CD4-positive, alpha-beta memory T cell (primary cell): ENCODE results near the gene NFATC2. TPM values are rescaled to one million over a fixed set of nuclear protein-coding genes. Genes with fewer than 3 reads are reported as not detected.

ENCODE experiments used
- CTCF ChIA-PET: fragments of 350-600 bp; sonication (Branson Sonifier 250); formaldehyde crosslinking; loops from one replicate; lab custom pipeline; 2021; ENCODE audit warnings: inconsistent platforms; ENCODE audit not compliant: partially characterized antibody; lab: Charles Lee
- POLR2A ChIA-PET: fragments of 350-600 bp; sonication (Branson Sonifier 250); formaldehyde crosslinking; loops from one replicate; lab custom pipeline; 2021; ENCODE audit not compliant: partially characterized antibody; lab: Charles Lee
- DNase-seq, 5 donors: peaks; one replicate each; pipeline versions ENCODE4 v3.0.0 to v3.0.0-alpha.2; 2020 to 2022; ENCODE audit warnings: mixed read lengths in 1 of 5
- H3K27ac ChIP-seq: one replicate; pipeline ENCODE4 v1.7.0; 2013; ENCODE audit warnings: low read depth, low read length
- H3K27me3 ChIP-seq: 2 replicates; pipeline ENCODE4 v1.7.0; 2013; ENCODE audit warnings: mild to moderate bottlenecking, low read length, moderate library complexity; ENCODE audit not compliant: insufficient read depth
- H3K36me3 ChIP-seq: 2 replicates; pipeline ENCODE4 v1.7.0; 2013; ENCODE audit warnings: mild to moderate bottlenecking, low read length, moderate library complexity; ENCODE audit not compliant: insufficient read depth
- H3K4me1 ChIP-seq: 2 replicates; pipeline ENCODE4 v1.7.0; 2013; ENCODE audit warnings: mild to moderate bottlenecking, low read length, moderate library complexity; ENCODE audit not compliant: insufficient read depth
- H3K4me3 ChIP-seq, 2 donors: one replicate each; pipeline ENCODE4 v1.7.0; 2013; ENCODE audit warnings: low read length in 2 of 2, mild to moderate bottlenecking in 1 of 2
- H3K9me3 ChIP-seq, 2 donors: one replicate each; pipeline ENCODE4 v1.7.0; 2013; ENCODE audit warnings: low read length in 2 of 2, control low read depth in 1 of 2; ENCODE audit not compliant: control insufficient read depth in 1 of 2
- H3K27ac Mint-ChIP-seq, 7 donors: one replicate each; pipeline ENCODE4 v1.8.0; 2020 to 2021; ENCODE audit warnings: mixed read lengths in 7 of 7, mild to moderate bottlenecking in 6 of 7, inconsistent platforms in 3 of 7, moderate library complexity in 3 of 7
- H3K27me3 Mint-ChIP-seq, 2 donors: one replicate each; pipeline ENCODE4 v1.8.0; 2020 to 2021; ENCODE audit warnings: mixed read lengths in 2 of 2
- H3K36me3 Mint-ChIP-seq, 2 donors: one replicate each; pipeline ENCODE4 v1.8.0; 2020 to 2021; ENCODE audit warnings: mixed read lengths in 2 of 2, inconsistent platforms in 1 of 2, mild to moderate bottlenecking in 1 of 2
- H3K4me1 Mint-ChIP-seq, 4 donors: one replicate each; pipeline ENCODE4 v1.8.0; 2020 to 2021; ENCODE audit warnings: mixed read lengths in 4 of 4, mild to moderate bottlenecking in 1 of 4
- H3K4me3 Mint-ChIP-seq, 8 donors: one replicate each; pipeline ENCODE4 v1.8.0; 2020 to 2021; ENCODE audit warnings: mixed read lengths in 8 of 8, mild to moderate bottlenecking in 7 of 8, moderate library complexity in 6 of 8, inconsistent platforms in 3 of 8
- H3K9me3 Mint-ChIP-seq, 8 donors: one replicate each; pipeline ENCODE4 v1.8.0; 2020 to 2021; ENCODE audit warnings: mixed read lengths in 8 of 8, mild to moderate bottlenecking in 5 of 8, inconsistent platforms in 3 of 8, moderate library complexity in 1 of 8
- intact Hi-C: fragments of 100-400 bp; cut with micrococcal nuclease; formaldehyde crosslinking; loops from one replicate; pipeline ENCODE4 v1.15.1; 2023
- polyA plus RNA-seq, 2 donors: library from polyadenylated mRNA; unstranded; fragments of 300-500 nt; fragmentation: Illumina TruSeq; gene quantifications; one replicate each; pipeline ENCODE4 v1.2.3, GENCODE V29; 2021
- total RNA-seq, 2 experiments: library from RNA; stranded (reverse); gene quantifications; one replicate each; pipeline ENCODE4 v1.2.3, GENCODE V29; 2021

NFATC2 gene
- total and polyA plus RNA-seq, 4 experiments from 2014 or later = 14.0 to 71.6 (median 53.7) TPM

DNA sequence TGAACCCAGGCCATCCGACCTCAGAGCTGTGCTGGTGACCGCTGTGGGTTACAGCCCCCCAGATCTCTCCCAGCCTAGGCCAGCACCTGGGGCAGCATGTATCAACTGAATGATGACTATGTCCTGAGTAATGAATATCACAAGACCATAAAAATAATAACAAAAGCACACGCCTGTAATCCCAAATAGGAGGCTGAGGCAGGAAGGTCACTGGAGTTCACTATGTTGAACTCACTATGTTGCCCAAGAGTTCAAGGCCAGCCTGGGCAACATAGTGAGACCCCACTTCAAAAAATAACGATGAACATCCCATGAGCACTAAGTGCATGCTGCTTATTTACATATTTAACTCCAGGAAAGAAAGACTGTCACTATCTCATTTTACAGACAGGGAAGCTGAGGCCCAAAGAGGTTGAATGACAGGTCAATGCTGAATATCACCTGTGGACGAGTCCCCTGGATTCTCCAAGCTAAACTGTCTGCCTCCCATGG lies 92.3 kb downstream of the NFATC2 start:
- peaks cover 24 to 62% (median 30%) of the 10 kb centered on the region in 4 donors for H3K4me1 Mint-ChIP-seq
- Histone ChIP-seq H3K36me3 (peaks cover 52% of the 10 kb centered on the region), H3K9me3 (no peaks in the 10 kb centered on the region), H3K27ac (no peak overlapping the region), H3K4me1 (peaks cover 6% of the 10 kb centered on the region), H3K4me3 (no peak overlapping the region), H3K27me3 (no peaks in the 10 kb centered on the region)
- no peaks in the 10 kb centered on the region for H3K9me3 Mint-ChIP-seq
- H3K36me3 Mint-ChIP-seq = peaks cover 69 to 87% of the 10 kb centered on the region in 2 donors
- CTCF ChIA-PET = interaction anchor here (0.8 to 2.8 kb wide), 3 partner anchors 12 to 64 kb away, joined by 3 to 15 read pairs (median 3); no protein-coding TSS in a partner anchor
- DNase-seq = no peak
- H3K27me3 Mint-ChIP-seq = no peaks in the 10 kb centered on the region
- POLR2A ChIA-PET = interaction anchor here (0.7 kb wide), 1 partner anchor 742 kb away, joined by 3 read pairs; the partner anchor contains the start of gene ZFP64
- intact Hi-C loops = loop anchor here (2.0 kb wide), 1 partner anchor 77 kb away; no protein-coding TSS in a partner anchor
- peak overlapping the region in 3 of 7 donors; percentile 50 to 84 (median 71) for H3K27ac Mint-ChIP-seq
- H3K4me3 Mint-ChIP-seq = no peak overlapping the region

- peaks cover 26 to 65% (median 30%) of the 10 kb centered on the region in 4 donors for H3K4me1 Mint-ChIP-seq
- no peak overlapping the region for H3K4me3 Mint-ChIP-seq
- Histone ChIP-seq H3K36me3 (peaks cover 50% of the 10 kb centered on the region), H3K9me3 (no peaks in the 10 kb centered on the region), H3K27me3 (no peaks in the 10 kb centered on the region), H3K27ac (no peak overlapping the region), H3K4me3 (no peak overlapping the region), H3K4me1 (peaks cover 6% of the 10 kb centered on the region)
- intact Hi-C loops = loop anchor here (2.0 kb wide), 1 partner anchor 77 kb away; no protein-coding TSS in a partner anchor
- H3K27ac Mint-ChIP-seq = peak overlapping the region in 4 of 7 donors; percentile 13 to 71 (median 36)
- no peaks in the 10 kb centered on the region for H3K27me3 Mint-ChIP-seq
- no peaks in the 10 kb centered on the region for H3K9me3 Mint-ChIP-seq
- DNase-seq = no peak
- H3K36me3 Mint-ChIP-seq = peaks cover 70 to 86% of the 10 kb centered on the region in 2 donors
- CTCF ChIA-PET = interaction anchor here (1.1 to 2.8 kb wide), 2 partner anchors 45 to 63 kb away, joined by 3 to 15 read pairs; no protein-coding TSS in a partner anchor
- POLR2A ChIA-PET = interaction anchor here (0.7 kb wide), 1 partner anchor 742 kb away, joined by 3 read pairs; the partner anchor contains the start of gene ZFP64
These were observed 92.9 kb downstream of the NFATC2 start for GRCh38 chr20:51449498-51450220.

DNA sequence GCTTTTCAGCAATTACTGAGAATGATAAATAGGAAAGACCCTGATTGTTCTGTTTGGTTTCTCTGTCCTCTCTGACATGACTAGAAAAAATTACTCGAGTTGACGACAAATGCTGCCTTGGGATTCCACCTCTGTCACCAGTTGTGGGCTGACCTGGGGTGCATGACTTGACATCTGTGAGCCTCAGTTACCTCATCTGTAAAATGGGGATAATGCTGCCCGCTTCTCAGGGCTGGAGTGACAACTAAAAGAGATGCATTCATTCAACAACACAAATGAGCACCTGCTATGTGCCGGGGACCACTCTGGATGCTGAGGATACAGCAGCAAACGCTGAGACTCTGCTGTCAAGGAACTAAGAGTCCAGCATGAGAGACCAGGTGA lies 94.8 kb downstream of the NFATC2 start:
- no peak overlapping the region for H3K4me3 Mint-ChIP-seq
- ChIA-PET CTCF (interaction anchor here (0.6 kb wide), 1 partner anchor 79 kb away, joined by 6 read pairs; no protein-coding TSS in a partner anchor), POLR2A (no interaction called here)
- Histone ChIP-seq H3K27me3 (no peaks in the 10 kb centered on the region), H3K36me3 (peaks cover 38% of the 10 kb centered on the region), H3K27ac (no peak overlapping the region), H3K4me1 (peaks cover 13% of the 10 kb centered on the region), H3K9me3 (no peaks in the 10 kb centered on the region), H3K4me3 (no peak overlapping the region)
- peak overlapping the region in 3 of 7 donors; percentile 46 to 68 (median 60) for H3K27ac Mint-ChIP-seq
- H3K27me3 Mint-ChIP-seq = no peaks in the 10 kb centered on the region
- peaks cover 67 to 83% of the 10 kb centered on the region in 2 donors for H3K36me3 Mint-ChIP-seq
- intact Hi-C loops = no loop called here
- no peak for DNase-seq
- peaks cover 26 to 78% (median 36%) of the 10 kb centered on the region in 4 donors for H3K4me1 Mint-ChIP-seq
- H3K9me3 Mint-ChIP-seq = no peaks in the 10 kb centered on the region

DNA sequence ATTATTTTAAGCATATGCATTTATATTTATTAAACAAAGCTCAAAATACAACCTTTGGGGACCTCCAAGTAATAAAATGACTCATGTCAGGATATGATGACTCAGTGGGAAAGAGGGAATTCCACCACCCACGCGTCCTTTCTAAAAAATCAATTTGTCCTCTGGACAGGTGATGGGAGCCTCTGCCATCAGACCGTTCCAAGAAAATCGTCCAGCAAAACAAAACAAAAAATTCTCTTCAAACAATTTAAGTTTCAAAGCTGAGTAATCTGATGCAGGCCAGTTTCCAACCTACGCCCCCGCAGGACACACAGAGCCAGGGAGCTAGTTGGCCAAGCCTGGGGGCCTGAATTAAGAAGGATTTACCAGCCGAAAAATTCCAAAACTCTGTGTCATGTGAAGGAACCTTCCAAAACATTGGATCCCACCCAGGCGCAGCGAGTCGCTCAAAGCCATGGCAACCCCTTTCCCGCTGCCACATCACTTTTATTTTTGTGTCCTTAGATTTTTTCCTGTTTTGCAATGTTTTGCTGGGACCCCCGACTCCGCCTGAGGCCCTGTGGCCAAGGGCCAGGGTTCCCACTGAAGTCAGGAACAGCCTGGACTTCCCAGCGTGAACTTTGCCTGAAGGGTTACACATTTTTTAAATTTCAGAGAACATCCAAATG lies 95.3 kb downstream of the NFATC2 start:
- no peak overlapping the region for H3K27ac ChIP-seq
- H3K4me3 Mint-ChIP-seq = no peak overlapping the region
- H3K9me3 ChIP-seq = no peaks in the 10 kb centered on the region
- peaks cover 22 to 74% (median 35%) of the 10 kb centered on the region in 4 donors for H3K4me1 Mint-ChIP-seq
- H3K4me3 ChIP-seq = no peak overlapping the region
- H3K27me3 Mint-ChIP-seq = no peaks in the 10 kb centered on the region
- peaks cover 14% of the 10 kb centered on the region for H3K4me1 ChIP-seq
- no peak for DNase-seq
- ChIA-PET CTCF (interaction anchor here (0.6 kb wide), 1 partner anchor 78 kb away, joined by 6 read pairs; no protein-coding TSS in a partner anchor), POLR2A (no interaction called here)
- H3K36me3 Mint-ChIP-seq = peaks cover 62 to 77% of the 10 kb centered on the region in 2 donors
- H3K36me3 ChIP-seq = peaks cover 33% of the 10 kb centered on the region
- peak overlapping the region in 1 of 7 donors; percentile 60 for H3K27ac Mint-ChIP-seq
- no peaks in the 10 kb centered on the region for H3K27me3 ChIP-seq
- no peaks in the 10 kb centered on the region for H3K9me3 Mint-ChIP-seq
- intact Hi-C loops = no loop called here

GRCh38 chr20:51446656-51447055 lies 95.9 kb downstream of the NFATC2 start:
- no peak overlapping the region for H3K4me3 ChIP-seq
- H3K4me3 Mint-ChIP-seq = no peak overlapping the region
- no peaks in the 10 kb centered on the region for H3K9me3 ChIP-seq
- H3K27ac Mint-ChIP-seq = peak overlapping the region in 3 of 7 donors; percentile 17 to 70 (median 57)
- intact Hi-C loops = no loop called here
- H3K4me1 ChIP-seq = peaks cover 18% of the 10 kb centered on the region
- H3K27me3 ChIP-seq = no peaks in the 10 kb centered on the region
- CTCF ChIA-PET = no interaction called here
- no peak for DNase-seq
- no peaks in the 10 kb centered on the region for H3K9me3 Mint-ChIP-seq
- POLR2A ChIA-PET = interaction anchor here (2.6 kb wide), 1 partner anchor 42 kb away, joined by 9 read pairs; no protein-coding TSS in a partner anchor
- H3K36me3 Mint-ChIP-seq = peaks cover 58 to 77% of the 10 kb centered on the region in 2 donors
- no peaks in the 10 kb centered on the region for H3K27me3 Mint-ChIP-seq
- H3K27ac ChIP-seq = no peak overlapping the region
- peaks cover 24 to 76% (median 36%) of the 10 kb centered on the region in 4 donors for H3K4me1 Mint-ChIP-seq
- peaks cover 29% of the 10 kb centered on the region for H3K36me3 ChIP-seq

DNA sequence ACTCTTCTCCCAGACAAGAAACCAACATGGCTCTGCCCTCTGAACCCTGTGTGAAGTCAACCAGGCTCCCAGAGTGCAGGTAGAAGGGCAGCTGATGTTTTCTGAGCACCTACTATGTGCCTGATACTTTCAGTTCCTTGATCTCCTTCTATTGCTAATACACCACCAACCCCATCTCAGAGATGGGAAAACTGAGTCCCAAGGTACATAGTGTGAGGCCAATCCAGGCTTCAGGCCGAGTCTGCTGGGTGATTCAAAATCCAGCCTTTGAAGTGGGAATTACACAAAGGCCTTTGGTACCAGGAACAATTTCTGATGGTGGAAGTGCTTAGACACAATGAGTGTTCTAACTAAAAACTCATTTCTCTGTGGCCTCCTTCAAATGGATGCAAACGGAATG lies 96.3 kb downstream of the NFATC2 start:
- peaks cover 23 to 76% (median 38%) of the 10 kb centered on the region in 4 donors for H3K4me1 Mint-ChIP-seq
- peaks cover 54 to 75% of the 10 kb centered on the region in 2 donors for H3K36me3 Mint-ChIP-seq
- DNase-seq = no peak
- Histone ChIP-seq H3K27ac (no peak overlapping the region), H3K36me3 (peaks cover 25% of the 10 kb centered on the region), H3K4me1 (peaks cover 22% of the 10 kb centered on the region), H3K27me3 (no peaks in the 10 kb centered on the region), H3K4me3 (no peak overlapping the region), H3K9me3 (no peaks in the 10 kb centered on the region)
- no peaks in the 10 kb centered on the region for H3K27me3 Mint-ChIP-seq
- intact Hi-C loops = no loop called here
- H3K27ac Mint-ChIP-seq = peak overlapping the region in 2 of 7 donors; percentile 57 to 70
- ChIA-PET CTCF (no interaction called here), POLR2A (interaction anchor here (2.6 kb wide), 1 partner anchor 42 kb away, joined by 9 read pairs; no protein-coding TSS in a partner anchor)
- H3K4me3 Mint-ChIP-seq = no peak overlapping the region
- no peaks in the 10 kb centered on the region for H3K9me3 Mint-ChIP-seq
